Measurements from ENCODE around the gene PTPRM. TPM values are rescaled to one million over a fixed set of nuclear protein-coding genes. Genes with fewer than 3 reads are reported as not detected.

PTPRM gene
- total and polyA plus RNA-seq, 2 of the 4 experiments (the other 2 are of a cell fraction): 28.3 to 51.2 TPM

DNA sequence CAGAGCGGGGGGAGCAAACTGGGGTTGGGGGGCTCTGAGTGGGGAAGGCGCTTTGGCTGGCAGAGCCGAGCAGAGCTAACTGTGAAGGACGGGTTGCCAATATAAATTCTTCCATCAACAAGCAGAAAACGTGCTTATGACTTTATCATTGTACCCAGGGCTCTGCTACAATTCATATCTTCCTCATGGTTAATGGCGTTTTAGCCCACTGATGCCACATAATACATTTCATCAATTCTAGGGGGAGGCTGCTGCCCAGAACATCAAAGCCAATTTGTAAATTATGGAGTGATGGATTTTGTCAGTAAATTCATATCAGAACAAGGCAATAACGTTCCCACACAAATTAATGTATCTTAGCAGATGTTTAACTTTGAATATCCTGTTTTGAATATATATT is 866.7 kb downstream of the PTPRM start:
- no peak overlapping the region for H3K4ac ChIP-seq (ENCODE audit: low read depth, low read length)
- no peak overlapping the region for H3K9ac ChIP-seq (ENCODE audit: low read depth, low read length)
- no peak overlapping the region for H2AK9ac ChIP-seq (replicated peaks; ENCODE audit: low read depth, low read length, poor library complexity)
- H2BK15ac ChIP-seq (ENCODE audit: low read depth, low read length): no peak overlapping the region
- no peak overlapping the region for H3K23ac ChIP-seq (ENCODE audit: low read depth, low read length)
- intact Hi-C loops (cut with micrococcal nuclease) (no loop called here), in situ Hi-C loops (cut with MboI; ENCODE audit: low sequenced_read_pairs) (no loop called here), dilution Hi-C loops (cut with HindIII; ENCODE audit: low sequenced_read_pairs, unreplicated experiment) (no loop called here)
- no peak overlapping the region for H4K5ac ChIP-seq (ENCODE audit: low read depth, low read length)
- WGBS, 2 experiments (ENCODE audit: extremely low coverage in 2 of 2, insufficient read length in 1 of 2): no CpG with 5 or more reads among the region's 7 CpGs
- no peak overlapping the region for H2BK5ac ChIP-seq (ENCODE audit: low read depth, low read length, poor library complexity, severe bottlenecking)
- H3K4me1 ChIP-seq (ENCODE audit: control insufficient read depth, insufficient read depth, low read length): no peaks in the 10 kb centered on the region
- H3K18ac ChIP-seq (ENCODE audit: low read depth, low read length): no peak overlapping the region
- no peak overlapping the region for H2BK20ac ChIP-seq (ENCODE audit: low read depth, low read length)
- H3K56ac ChIP-seq (ENCODE audit: extremely low read depth, insufficient read depth, low read length): no peak overlapping the region
- H3K27ac ChIP-seq (ENCODE audit: insufficient read depth, low read length): no peak overlapping the region
- no peak overlapping the region for H3K4me3 ChIP-seq (ENCODE audit: insufficient read depth, low read depth, low read length)
- H4K91ac ChIP-seq (ENCODE audit: insufficient read depth, low read depth, low read length): no peak overlapping the region
- H4K20me1 ChIP-seq (ENCODE audit: insufficient read depth, low read length): no peaks in the 10 kb centered on the region
- H2AFZ ChIP-seq (replicated peaks; ENCODE audit: low read length, poor library complexity): no peak overlapping the region
- no peak overlapping the region for H2BK120ac ChIP-seq (ENCODE audit: low read depth, low read length)
- TF ChIP-seq CHD1 (IDR thresholded peaks at IDR 0.05; ENCODE audit: low read depth, low read length): no peak
- no peak for TF ChIP-seq MAZ (IDR thresholded peaks at IDR 0.05; ENCODE audit: borderline replicate concordance, low read depth, low read length)
- DNase-seq: no peak
- no peak overlapping the region for H4K8ac ChIP-seq (ENCODE audit: low read depth in 2 of 2, low read length in 2 of 2)
- H3K79me1 ChIP-seq (ENCODE audit: low read depth in 1 of 2, low read length in 2 of 2): no peaks in the 10 kb centered on the region
- ChIA-PET CTCF (no interaction called here), POLR2A (ENCODE audit: unreplicated experiment) (no interaction called here)
- no peak overlapping the region for H3K4me2 ChIP-seq (ENCODE audit: low read depth, low read length)
- no peaks in the 10 kb centered on the region for H3K36me3 ChIP-seq (ENCODE audit: control insufficient read depth, insufficient read depth, low read length)
- H3K9me3 ChIP-seq (ENCODE audit: control insufficient read depth, insufficient read depth, low read length): no peaks in the 10 kb centered on the region
- BruUV-seq (replicated peaks): no TSS peak
- no peak overlapping the region for H2AK5ac ChIP-seq (ENCODE audit: low read depth, low read length)
- H3K27me3 ChIP-seq (ENCODE audit: control insufficient read depth, insufficient read depth, low read length): peaks cover 59% of the 10 kb centered on the region
- ATAC-seq (ENCODE audit: low read depth): no peak
- H3K14ac ChIP-seq (replicated peaks; ENCODE audit: low read depth, low read length): no peak overlapping the region
- H3K9me1 ChIP-seq (ENCODE audit: insufficient read depth, low read length): no peaks in the 10 kb centered on the region
